GM11168 (cell line): ENCODE data around the gene BTN2A1.
"Not testable (repeated sequence)": the region's sequence is repeated elsewhere in the genome, so short reads cannot be mapped to it uniquely, and the experiment has no call there.

ENCODE experiments used
- in situ Hi-C: fragments of 300-500 bp; cut with MboI; formaldehyde crosslinking; loops from one replicate; pipeline ENCODE4 v1.12.0; 2022; ENCODE audit warnings: low sequenced_read_pairs; ENCODE audit not compliant: unreplicated experiment

BTN2A1 gene

GRCh38 chr6:26431258-26432172 lies 26.2 kb upstream of the BTN2A1 start:
- in situ Hi-C loops, result no loop called here

DNA sequence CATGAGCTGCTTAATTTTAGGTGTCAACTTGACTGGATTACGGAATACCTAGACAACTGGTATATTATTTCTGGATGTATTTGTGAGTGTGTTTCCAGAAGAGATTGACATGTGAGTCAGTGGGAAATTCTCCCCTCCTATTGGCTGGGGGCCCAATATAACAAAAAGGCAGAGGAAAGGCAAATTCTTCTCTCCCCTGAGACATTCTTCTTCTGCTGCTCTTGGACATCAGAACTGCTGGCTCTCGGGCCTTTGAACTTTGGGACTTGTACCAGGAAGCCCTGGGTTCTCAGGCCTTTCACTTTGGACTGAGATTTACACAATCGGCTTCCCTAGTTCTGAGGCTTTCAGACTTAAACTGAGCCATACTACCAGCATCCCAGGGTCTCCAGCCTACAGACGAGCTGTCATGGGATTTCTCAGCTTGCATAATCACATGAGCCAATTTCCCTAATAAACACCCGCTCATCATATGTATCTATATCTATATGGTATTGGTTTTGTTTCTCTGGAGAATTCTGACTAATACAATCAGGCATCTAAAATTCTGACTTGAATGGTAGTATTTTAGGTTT lies 25.0 kb upstream of the BTN2A1 start:
- in situ Hi-C loops, result no loop called here

DNA sequence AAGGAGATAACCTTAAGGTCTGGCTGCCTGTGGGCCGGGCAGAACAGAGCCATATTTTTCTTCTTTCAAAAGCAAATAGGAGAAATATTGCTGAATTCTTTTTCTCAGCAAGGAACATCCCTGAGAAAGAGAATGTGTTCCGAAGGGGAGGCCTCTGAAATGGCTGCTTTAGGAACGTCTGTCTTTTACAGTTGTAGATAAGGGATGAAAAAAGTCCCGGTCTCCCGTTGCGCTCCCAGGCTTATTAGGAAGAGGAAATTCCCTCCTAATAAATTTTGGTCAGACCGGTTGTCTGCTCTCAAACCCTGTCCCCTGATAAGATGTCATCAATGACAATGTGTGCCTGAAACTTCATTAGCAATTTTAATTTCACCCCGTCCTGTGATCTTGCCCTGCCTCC lies 24.1 kb upstream of the BTN2A1 start:
- in situ Hi-C loops, result not testable (repeated sequence)

- in situ Hi-C loops, result no loop called here
These were observed 21.7 kb upstream of the BTN2A1 start for GRCh38 chr6:26436018-26436417.

DNA sequence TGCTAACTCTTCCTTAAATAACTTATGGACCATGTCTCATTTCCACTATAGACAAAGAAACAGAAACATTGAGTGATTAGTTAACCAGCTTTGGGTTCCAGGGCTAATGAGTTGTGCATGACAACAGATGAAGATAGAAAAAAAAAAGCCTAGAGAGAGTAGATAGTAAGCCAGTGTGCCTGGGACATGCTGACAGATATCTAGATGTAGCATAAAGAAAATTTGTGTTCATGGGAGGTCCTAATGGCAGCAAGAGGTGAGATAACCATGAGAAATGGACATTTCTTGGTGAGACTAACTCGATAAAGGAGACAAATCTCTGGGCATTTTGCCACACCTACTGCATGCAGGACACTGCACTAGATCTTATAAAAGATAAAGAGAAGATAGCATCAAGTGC lies 20.2 kb upstream of the BTN2A1 start:
- in situ Hi-C loops, result no loop called here

DNA sequence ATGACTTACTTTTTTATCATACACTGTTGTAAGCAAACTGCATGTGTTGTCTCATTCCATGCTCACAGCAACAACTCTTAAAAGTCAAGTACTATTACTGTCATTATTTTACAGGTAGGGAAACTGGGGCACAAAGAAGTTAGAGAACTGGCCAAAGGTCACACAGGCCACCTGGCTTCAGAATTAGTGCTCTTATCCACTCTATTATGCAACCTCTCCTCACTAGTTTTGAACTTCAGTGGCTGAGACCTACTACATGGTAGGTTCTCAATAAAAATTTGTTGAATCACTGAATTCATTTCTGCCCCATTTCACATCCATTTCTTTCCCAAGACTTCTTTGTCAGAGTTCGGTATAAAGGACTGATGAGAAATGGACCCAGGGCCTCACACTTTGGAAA lies 19.8 kb upstream of the BTN2A1 start:
- in situ Hi-C loops, result no loop called here

GRCh38 chr6:26439151-26440125 lies 18.3 kb upstream of the BTN2A1 start:
- in situ Hi-C loops, result no loop called here

DNA sequence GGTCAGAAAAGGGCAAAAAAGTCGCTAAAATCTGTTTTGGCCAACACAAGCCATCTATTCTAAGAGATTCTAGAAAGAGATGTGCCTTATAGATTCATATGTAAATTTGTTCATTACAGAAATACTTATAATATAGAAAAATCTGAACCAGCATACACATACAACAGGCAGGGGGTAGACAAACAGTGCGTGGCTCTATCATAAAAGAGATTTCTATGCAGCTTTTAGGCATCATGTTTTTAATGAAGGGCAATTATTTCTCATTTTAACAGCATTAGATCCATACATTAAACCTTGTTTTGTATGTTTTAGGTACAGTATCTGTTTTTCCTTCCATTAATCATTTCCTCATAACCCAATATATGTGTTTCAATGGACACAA lies 16.8 kb upstream of the BTN2A1 start:
- in situ Hi-C loops, result no loop called here

GRCh38 chr6:26441977-26442376 lies 15.8 kb upstream of the BTN2A1 start:
- in situ Hi-C loops, result no loop called here

- in situ Hi-C loops, result no loop called here
These were observed 11.7 kb upstream of the BTN2A1 start for GRCh38 chr6:26445934-26446667.

DNA sequence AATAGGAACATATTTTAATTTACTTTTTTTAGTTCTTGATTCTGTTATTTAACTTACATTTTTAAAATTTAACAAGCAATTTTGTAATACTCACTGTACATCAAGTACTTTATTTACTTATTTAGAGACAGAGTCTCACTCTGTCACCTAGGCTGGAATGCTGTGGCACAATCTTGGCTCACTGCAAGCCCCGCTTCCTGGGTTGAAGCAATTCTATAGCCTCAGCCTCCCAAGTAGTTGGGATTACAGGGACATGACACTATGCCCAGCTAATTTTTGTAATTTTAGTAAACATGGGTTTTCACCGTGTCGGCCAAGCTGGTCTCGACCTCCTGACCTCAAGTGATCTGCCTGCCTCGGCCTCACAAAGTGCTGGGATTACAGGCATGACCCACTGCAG lies 10.5 kb upstream of the BTN2A1 start:
- in situ Hi-C loops, result no loop called here

DNA sequence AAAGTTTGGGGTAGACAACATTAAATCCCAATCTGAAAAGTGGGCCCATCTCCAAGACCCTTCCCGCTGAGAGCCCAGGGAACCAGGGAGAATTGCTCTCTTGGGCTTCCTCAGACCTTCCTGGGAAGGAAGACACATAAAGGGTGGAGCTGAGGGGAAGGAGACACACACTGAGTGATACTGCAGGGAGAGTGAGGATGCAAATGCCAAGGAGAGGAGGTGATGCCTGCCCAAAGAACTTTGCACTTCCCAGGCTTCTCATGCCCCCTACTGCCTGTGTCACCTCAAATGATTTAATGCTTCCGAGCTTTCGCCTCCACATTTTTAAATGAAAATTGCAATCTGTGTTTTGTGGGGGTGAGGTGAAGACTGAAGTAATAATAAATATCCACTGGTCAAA lies 7.5 kb upstream of the BTN2A1 start:
- in situ Hi-C loops, result no loop called here

DNA sequence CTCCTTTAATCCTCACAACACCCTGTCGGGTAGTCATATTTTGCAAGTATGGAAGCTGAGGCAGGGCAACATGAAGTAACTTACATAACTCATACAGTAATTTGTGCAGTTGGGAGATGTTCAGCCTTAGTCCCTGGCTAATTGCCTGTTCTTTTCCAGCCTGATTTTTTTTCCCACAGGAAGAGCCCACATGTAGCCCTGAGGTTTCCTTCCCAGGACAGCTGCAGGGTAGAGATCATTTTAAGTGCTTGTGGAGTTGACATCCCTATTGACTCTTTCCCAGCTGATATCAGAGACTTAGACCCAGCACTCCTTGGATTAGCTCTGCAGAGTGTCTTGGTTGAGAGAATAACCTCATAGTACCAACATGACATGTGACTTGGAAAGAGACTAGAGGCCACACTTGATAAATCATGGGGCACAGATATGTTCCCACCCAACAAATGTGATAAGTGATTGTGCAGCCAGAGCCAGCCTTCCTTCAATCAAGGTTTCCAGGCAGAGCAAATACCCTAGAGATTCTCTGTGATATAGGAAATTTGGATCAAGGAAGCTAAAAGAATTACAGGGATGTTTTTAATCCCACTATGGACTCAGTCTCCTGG lies 5.0 kb upstream of the BTN2A1 start:
- in situ Hi-C loops, result no loop called here

GRCh38 chr6:26454631-26455030 lies 3.1 kb upstream of the BTN2A1 start:
- in situ Hi-C loops, result no loop called here

DNA sequence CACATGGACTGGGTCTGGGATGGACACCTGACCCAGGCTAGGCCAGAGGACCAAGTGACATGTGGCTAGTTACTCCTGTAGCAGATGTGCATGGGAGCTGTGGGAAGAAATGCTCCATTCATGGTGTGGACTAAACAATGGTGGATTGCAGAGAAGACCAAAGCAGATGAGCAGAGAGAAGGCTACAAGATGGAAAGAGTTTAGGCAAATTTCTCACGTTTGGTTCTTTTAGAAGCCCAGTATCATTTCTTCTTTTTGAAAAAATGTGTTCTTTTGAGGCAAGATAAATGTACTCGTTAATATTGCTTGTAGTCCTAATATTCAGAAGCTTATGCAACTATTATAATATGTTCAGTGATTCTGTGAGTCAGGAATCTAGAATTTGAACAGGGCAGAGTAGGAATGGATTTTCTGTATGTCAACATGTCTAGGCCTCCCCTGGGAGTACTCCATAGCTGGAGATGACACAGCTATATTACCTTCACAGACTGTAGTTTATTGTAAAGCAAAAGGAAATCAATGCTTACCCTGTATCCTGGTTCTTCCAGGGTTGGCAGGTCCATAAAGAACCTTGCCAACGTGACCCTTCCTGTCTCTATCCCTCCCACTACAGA lies 2.3 kb upstream of the BTN2A1 start:
- in situ Hi-C loops, result no loop called here

GRCh38 chr6:26457264-26457805 lies 420 bp upstream of the BTN2A1 start:
- in situ Hi-C loops, result no loop called here

- in situ Hi-C loops, result no loop called here
These were observed 1.5 kb downstream of the BTN2A1 start for GRCh38 chr6:26459023-26459810.

- in situ Hi-C loops, result not testable (repeated sequence)
These were observed 3.6 kb downstream of the BTN2A1 start for GRCh38 chr6:26461353-26461752.
